GM12873 (cell line): Measurements from ENCODE around the gene CLIC5.

Experiments
- CTCF ChIP-seq: IDR thresholded peaks from 2 replicates; pipeline ENCODE4 v1.5.1; 2012; ENCODE audit warnings: low read depth, mild to moderate bottlenecking, moderate library complexity, low read length, control low read depth; ENCODE audit not compliant: insufficient read depth; ENCODE audit errors: missing control alignments

Gene CLIC5

GRCh38 chr6:45858691-45859090 is 157.0 kb downstream of the CLIC5 start:
- no peak for TF ChIP-seq CTCF

GRCh38 chr6:45857827-45858226 is 157.8 kb downstream of the CLIC5 start:
- TF ChIP-seq CTCF: no peak

- TF ChIP-seq CTCF: no peak
Observed at GRCh38 chr6:45855642-45856394, 159.8 kb downstream of the CLIC5 start.

GRCh38 chr6:45854149-45854742 is 161.4 kb downstream of the CLIC5 start:
- TF ChIP-seq CTCF: no peak

- TF ChIP-seq CTCF: no peak
Observed at GRCh38 chr6:45851034-45851400, 164.6 kb downstream of the CLIC5 start.

- TF ChIP-seq CTCF: no peak
Observed at GRCh38 chr6:45850378-45851033, 165.2 kb downstream of the CLIC5 start.

GRCh38 chr6:45845567-45845966 is 170.1 kb downstream of the CLIC5 start:
- no peak for TF ChIP-seq CTCF
